A673 (cell line): Measurements from ENCODE around the gene ARCN1. TPM values are rescaled to one million over a fixed set of nuclear protein-coding genes. Genes with fewer than 3 reads are reported as not detected.

Source experiments
- BruUV-seq: library from RNA; stranded (reverse); fragments of 400-500 nt; replicated peaks from 2 replicates; lab custom pipeline; 2021; lab: Mats Ljungman, UMichigan
- CTCF ChIA-PET: fragments of 300-600 bp; sonication (Branson Sonifier 250); formaldehyde crosslinking; loops from one replicate; lab custom pipeline; 2022; ENCODE audit warnings: antibody characterized with exemption; lab: Charles Lee
- POLR2A ChIA-PET: fragments of 300-600 bp; sonication (Branson Sonifier 250); formaldehyde crosslinking; loops from one replicate; lab custom pipeline; 2022; ENCODE audit warnings: antibody characterized with exemption; ENCODE audit not compliant: low non-redundant PET; lab: Charles Lee
- DNase-seq: peaks from one replicate; pipeline ENCODE4 v3.0.0-alpha.2; 2015; ENCODE audit warnings: low spot score
- H3K27ac ChIP-seq: fragments of 200-600 bp; sonication (generic); 2 replicates; pipeline ENCODE4 v1.5.1; 2016; ENCODE audit warnings: mixed run types, low read depth, mild to moderate bottlenecking, mixed read lengths, antibody characterized with exemption, low read length; ENCODE audit not compliant: poor library complexity, severe bottlenecking
- H3K27me3 ChIP-seq: fragments of 200-600 bp; sonication (generic); replicated peaks from 2 replicates; pipeline ENCODE4 v1.6.1; 2017; ENCODE audit warnings: mixed run types, low read depth, mild to moderate bottlenecking, mixed read lengths, antibody characterized with exemption, low read length; ENCODE audit not compliant: insufficient read depth, poor library complexity
- H3K36me3 ChIP-seq: fragments of 200-600 bp; sonication (generic); 2 replicates; pipeline ENCODE4 v1.6.1; 2016; ENCODE audit warnings: mixed run types, mild to moderate bottlenecking, mixed read lengths, antibody characterized with exemption, low read length; ENCODE audit not compliant: insufficient read depth, poor library complexity, severe bottlenecking
- H3K4me1 ChIP-seq: fragments of 200-600 bp; sonication (generic); 2 replicates; pipeline ENCODE4 v1.6.1; 2017; ENCODE audit warnings: mixed run types, mild to moderate bottlenecking, mixed read lengths, antibody characterized with exemption, low read length; ENCODE audit not compliant: insufficient read depth, poor library complexity, severe bottlenecking
- H3K4me3 ChIP-seq: fragments of 200-600 bp; sonication (generic); 2 replicates; pipeline ENCODE4 v1.5.1; 2016; ENCODE audit warnings: low read depth, mixed run types, mild to moderate bottlenecking, mixed read lengths, low read length; ENCODE audit not compliant: poor library complexity, severe bottlenecking
- H3K9me3 ChIP-seq: fragments of 200-600 bp; sonication (generic); 2 replicates; pipeline ENCODE4 v1.6.1; 2016; ENCODE audit warnings: mixed run types, low read depth, mild to moderate bottlenecking, mixed read lengths, antibody characterized with exemption, low read length; ENCODE audit not compliant: poor library complexity, severe bottlenecking
- EZH2 ChIP-seq: fragments of 200-600 bp; sonication (generic); IDR thresholded peaks from 2 replicates; pipeline ENCODE4 v1.6.1; 2017; ENCODE audit warnings: borderline replicate concordance, low read depth, mild to moderate bottlenecking, mixed read lengths, antibody characterized with exemption, low read length; ENCODE audit not compliant: poor library complexity, severe bottlenecking
- intact Hi-C: fragments of 100-400 bp; cut with micrococcal nuclease; formaldehyde crosslinking; loops from one replicate; pipeline ENCODE4 v1.10.0; 2022; ENCODE audit not compliant: unreplicated experiment
- total RNA-seq: library from RNA; stranded (reverse); gene quantifications from 2 replicates; pipeline ENCODE4 v1.2.3, GENCODE V29; 2021
- TF ChIP-seq, protein P1 (sequence below): fragments of 300-800, 200-600 bp; sonication (generic); conservative IDR thresholded peaks from 2 replicates; pipeline ENCODE4 v1.5.1; 2017; ENCODE audit warnings: low read depth, mild to moderate bottlenecking, antibody characterized with exemption, low read length, moderate library complexity, mixed read lengths

Gene ARCN1
- total RNA-seq, 1 experiment from 2014 or later, result 220 TPM

DNA sequence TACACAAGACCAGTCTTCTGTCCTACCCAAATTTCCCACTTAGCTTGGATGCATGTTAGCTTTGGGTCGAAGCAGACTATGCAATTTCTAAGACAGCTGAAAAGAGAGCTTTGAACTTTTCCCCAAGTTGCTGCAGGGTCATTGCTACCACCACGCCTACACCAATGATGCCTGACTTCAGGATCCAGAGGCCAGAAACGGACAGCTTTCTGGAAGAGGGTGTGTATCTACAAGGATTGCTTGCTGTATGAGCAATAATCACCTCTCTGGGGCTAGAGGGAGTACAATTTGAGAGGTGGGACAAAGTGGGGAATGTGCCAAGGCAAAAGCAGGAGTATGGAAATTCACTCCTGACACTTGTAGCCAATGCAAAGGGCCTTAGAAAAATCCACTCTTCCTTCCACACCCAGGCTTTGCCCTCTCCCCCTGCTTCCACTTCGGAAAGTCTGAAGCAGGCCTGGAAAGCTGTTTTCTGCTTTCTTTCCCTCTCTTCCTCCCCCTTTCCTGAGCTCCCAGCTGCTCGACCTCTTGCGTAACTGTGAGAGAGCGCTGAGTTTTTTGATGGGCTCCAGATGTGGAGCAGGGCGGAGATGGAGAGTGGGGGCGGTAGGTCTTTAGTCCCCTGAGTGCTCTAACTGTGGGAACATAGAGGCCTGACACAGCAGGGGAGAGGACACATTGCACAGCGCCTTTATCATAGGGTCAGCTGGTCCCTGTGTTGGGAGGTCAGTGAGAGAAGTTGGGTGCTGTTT is 33.1 kb downstream of the ARCN1 start:
- peak; percentile 95 for DNase-seq
- Histone ChIP-seq H3K9me3 (no peaks in the 10 kb centered on the region), H3K36me3 (peaks cover 25% of the 10 kb centered on the region), H3K27ac (peak overlapping the region; percentile 74), H3K27me3 (no peaks in the 10 kb centered on the region), H3K4me1 (peaks cover 37% of the 10 kb centered on the region), H3K4me3 (no peak overlapping the region)
- TF ChIP-seq EZH2, result no peak
- TF ChIP-seq, protein P1, sequence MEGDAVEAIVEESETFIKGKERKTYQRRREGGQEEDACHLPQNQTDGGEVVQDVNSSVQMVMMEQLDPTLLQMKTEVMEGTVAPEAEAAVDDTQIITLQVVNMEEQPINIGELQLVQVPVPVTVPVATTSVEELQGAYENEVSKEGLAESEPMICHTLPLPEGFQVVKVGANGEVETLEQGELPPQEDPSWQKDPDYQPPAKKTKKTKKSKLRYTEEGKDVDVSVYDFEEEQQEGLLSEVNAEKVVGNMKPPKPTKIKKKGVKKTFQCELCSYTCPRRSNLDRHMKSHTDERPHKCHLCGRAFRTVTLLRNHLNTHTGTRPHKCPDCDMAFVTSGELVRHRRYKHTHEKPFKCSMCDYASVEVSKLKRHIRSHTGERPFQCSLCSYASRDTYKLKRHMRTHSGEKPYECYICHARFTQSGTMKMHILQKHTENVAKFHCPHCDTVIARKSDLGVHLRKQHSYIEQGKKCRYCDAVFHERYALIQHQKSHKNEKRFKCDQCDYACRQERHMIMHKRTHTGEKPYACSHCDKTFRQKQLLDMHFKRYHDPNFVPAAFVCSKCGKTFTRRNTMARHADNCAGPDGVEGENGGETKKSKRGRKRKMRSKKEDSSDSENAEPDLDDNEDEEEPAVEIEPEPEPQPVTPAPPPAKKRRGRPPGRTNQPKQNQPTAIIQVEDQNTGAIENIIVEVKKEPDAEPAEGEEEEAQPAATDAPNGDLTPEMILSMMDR, result no peak
- BruUV-seq, result no TSS peak
- POLR2A ChIA-PET, result interaction anchor here (0.6 kb wide), 1 partner anchor 17 kb away, joined by 3 read pairs; no protein-coding TSS in a partner anchor
- intact Hi-C loops, result no loop called here
- CTCF ChIA-PET, result interaction anchor here (1.4 kb wide), 1 partner anchor 54 kb away, joined by 4 read pairs; no protein-coding TSS in a partner anchor

DNA sequence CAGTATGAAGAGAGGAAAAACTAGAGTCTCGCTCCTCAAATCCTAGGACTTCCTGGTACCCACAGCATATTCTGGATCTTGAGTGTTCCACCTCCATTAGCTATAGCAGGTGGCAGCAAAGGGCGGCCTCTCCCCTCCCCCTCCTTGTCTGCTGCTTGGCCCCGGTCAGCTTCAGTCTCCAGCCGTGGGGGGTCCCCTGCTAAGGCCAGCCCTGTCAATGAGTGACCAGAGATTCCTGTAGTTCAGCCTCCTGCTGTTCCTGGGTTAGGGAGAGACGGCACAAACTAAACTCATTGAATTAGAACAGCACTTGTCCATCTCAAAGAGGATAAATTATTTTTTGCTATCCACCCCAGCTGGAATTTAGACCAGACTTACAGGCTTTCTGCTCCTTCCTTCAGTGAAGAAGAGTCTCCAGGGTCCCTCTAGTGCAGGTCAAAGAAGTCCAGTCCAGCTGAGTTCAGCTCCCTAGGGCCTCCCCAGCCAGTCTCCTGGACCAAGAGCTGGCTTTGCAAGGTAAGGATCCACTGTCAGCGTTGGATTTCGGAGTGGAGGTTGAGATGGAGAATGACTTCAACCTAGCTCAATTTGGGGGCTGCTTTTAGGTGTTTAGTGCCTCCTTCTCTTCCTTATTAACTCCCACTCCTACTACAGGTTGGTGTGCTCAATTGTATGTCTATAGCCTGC is 34.1 kb downstream of the ARCN1 start:
- BruUV-seq, result no TSS peak
- DNase-seq, result no peak
- Histone ChIP-seq H3K27me3 (no peaks in the 10 kb centered on the region), H3K4me3 (no peak overlapping the region), H3K4me1 (peaks cover 41% of the 10 kb centered on the region), H3K36me3 (peaks cover 17% of the 10 kb centered on the region), H3K27ac (peak overlapping the region; percentile 74), H3K9me3 (no peaks in the 10 kb centered on the region)
- POLR2A ChIA-PET, result no interaction called here
- TF ChIP-seq, protein P1, result no peak
- no peak for TF ChIP-seq EZH2
- intact Hi-C loops, result no loop called here
- CTCF ChIA-PET, result interaction anchor here (1.4 to 1.7 kb wide), 2 partner anchors 11 to 53 kb away, joined by 4 read pairs; no protein-coding TSS in a partner anchor

DNA sequence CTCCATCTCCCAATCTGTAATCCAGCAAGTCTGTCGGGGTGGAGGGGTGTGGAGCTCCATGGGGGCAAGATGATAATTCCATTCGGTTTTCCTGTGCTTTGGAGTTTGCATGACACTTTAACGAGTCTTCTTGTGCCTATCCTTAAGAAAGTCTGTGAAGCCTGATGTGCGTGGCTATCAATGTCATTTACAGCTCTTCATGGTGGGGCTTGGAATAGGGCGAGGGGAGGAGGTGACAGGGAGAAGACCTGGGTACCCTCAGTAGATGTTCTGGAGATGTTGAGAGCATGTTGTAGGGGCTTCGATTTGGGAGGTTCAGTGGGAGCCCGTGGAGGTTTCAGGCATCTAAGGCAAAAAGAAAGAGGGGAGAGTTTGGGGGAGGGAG is 34.6 kb downstream of the ARCN1 start:
- peaks cover 12% of the 10 kb centered on the region for H3K36me3 ChIP-seq
- no peaks in the 10 kb centered on the region for H3K27me3 ChIP-seq
- ChIA-PET CTCF (interaction anchor here (0.7 to 1.7 kb wide), 2 partner anchors 12 to 29 kb away, joined by 3 to 4 read pairs; no protein-coding TSS in a partner anchor), POLR2A (interaction anchor here (0.5 kb wide), 1 partner anchor 19 kb away, joined by 6 read pairs; no protein-coding TSS in a partner anchor)
- H3K4me3 ChIP-seq, result no peak overlapping the region
- H3K4me1 ChIP-seq, result peaks cover 41% of the 10 kb centered on the region
- TF ChIP-seq EZH2, result no peak
- TF ChIP-seq, protein P1, result no peak
- H3K27ac ChIP-seq, result no peak overlapping the region
- no TSS peak for BruUV-seq
- intact Hi-C loops, result no loop called here
- no peaks in the 10 kb centered on the region for H3K9me3 ChIP-seq
- DNase-seq, result no peak
